NCI-H524 (cell line): ENCODE measurements around the gene LBH.

Source experiments
- DNase-seq, 2 experiments: peaks; one replicate each; lab custom pipeline; 2025; lab: John Stamatoyannopoulos, UW

Gene LBH

DNA sequence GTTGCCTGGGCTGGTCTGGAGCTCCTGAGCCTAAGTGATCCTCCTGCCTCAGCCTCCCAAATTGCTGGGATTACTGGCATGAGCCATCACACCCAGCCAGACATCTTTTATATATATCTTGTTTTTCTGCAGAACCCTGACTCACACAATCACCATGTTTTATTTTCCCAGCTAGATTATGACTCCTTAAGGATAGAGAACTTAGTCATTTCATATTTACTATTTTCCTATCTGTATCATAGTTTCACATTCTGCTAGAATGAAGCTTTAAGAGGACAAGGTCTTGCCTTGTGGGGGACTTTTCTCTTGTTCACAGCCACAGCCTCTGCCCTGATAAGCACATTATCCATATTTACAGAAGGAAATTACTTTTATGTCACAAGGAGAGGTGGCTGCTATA lies 73.9 kb downstream of the LBH start:
- no peak for DNase-seq

- DNase-seq, result no peak
Observed at GRCh38 chr2:30306522-30306921, 75.2 kb downstream of the LBH start.

- DNase-seq, result no peak
Observed at GRCh38 chr2:30308280-30308679, 76.9 kb downstream of the LBH start.
